ENCODE data around the gene CBFA2T3.

GRCh38 chr16:89001117-89002027, 24.4 kb upstream of the CBFA2T3 start:
- TF ChIP-seq CTCF (IDR thresholded peaks at IDR 0.05): no peak
- no peak for TF ChIP-seq REST (IDR thresholded peaks at IDR 0.05; ENCODE audit: insufficient read depth in 1 of 2, low read depth in 2 of 2, low read length in 1 of 2)
- TF ChIP-seq POLR2AphosphoS5 (IDR thresholded peaks at IDR 0.05; ENCODE audit: low read depth, low read length): no peak
- TF ChIP-seq SIN3A (IDR thresholded peaks at IDR 0.05; ENCODE audit: borderline replicate concordance, insufficient read depth, low read depth, low read length): no peak
